HG03558 (cell line): Measurements from ENCODE around the gene SLX4IP.

Source experiments
- ATAC-seq: cut with Tn5 transposase; IDR thresholded peaks from one replicate; pipeline ENCODE4 v1.9.1; 2021; ENCODE audit warnings: moderate number of reproducible peaks; ENCODE audit not compliant: unreplicated experiment; ENCODE audit errors: extremely low read depth

Gene SLX4IP

DNA sequence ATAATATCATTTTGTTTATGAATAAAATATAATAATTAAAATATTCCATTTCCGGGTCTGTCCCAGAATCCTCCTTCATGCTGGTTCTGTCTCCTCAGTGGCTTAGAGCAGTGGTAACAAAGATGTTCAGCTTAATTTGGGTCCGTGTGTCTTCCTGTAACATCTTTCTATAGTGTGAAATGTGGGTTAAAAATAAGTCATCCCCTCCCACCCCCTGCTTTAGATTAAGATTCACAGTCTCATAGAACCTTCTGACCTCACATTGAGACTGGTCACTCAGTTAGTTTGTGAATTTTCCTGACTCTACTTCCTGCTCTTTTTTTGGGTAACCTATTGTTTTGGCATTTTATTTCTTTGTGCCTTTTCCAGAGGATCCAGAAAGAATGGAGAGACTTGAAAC is 55.2 kb downstream of the SLX4IP start:
- no peak for ATAC-seq

DNA sequence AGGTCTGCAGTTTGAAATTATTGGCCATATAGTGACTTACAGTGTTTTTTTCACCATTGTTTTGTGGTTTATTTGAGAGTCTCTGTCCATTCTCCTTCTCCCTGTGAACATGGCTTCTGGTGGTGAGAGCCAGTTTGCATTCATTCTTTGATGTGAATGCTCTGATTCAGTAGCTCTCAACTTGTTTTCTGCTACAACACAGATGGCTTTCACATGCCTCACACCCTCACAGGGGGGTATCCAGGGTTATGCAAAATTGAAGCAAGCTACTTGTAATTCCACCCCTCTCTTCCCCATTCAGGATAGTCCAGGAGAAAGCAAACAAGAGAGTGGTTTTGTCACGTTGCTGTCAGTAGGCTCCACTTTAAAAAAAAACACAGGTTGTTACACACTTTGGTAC is 55.6 kb downstream of the SLX4IP start:
- ATAC-seq, result no peak

DNA sequence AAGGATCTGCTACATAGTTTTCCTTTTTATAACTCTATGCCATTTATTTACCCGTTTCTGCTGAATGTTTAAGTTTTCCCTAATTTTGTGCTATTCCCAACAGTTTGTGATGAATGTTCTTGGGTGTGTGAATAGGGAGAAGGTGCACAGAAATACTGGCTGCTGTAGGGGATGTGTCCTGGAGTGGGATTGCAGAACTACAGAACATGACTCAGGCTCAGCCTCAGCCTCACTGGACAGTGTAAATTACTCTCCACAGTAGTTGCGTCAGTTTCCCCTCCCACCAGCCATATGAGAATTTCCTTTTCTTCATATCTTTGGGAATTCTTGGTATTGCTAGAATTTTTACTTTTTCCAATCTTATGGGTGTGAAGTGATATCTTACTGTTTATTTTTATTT is 57.0 kb downstream of the SLX4IP start:
- ATAC-seq, result no peak

DNA sequence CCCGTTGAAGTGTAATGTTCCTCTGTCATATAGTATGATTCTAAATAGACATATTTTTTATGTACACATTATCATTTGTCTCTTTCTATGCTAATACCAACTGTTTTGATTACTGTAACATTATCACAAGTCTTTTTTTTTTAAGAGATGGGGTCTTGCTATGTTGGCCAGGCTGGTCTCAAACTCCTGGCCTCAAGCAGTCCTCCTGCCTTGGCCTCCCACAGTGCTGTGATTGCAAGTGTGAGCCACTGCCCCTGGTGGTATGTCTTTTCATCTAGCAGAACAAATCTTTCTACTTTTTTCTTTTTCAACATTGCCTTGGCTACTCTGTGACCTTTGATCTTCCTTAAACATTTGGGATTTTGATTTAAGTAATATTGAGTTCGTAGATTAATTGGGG is 57.7 kb downstream of the SLX4IP start:
- ATAC-seq, result no peak

DNA sequence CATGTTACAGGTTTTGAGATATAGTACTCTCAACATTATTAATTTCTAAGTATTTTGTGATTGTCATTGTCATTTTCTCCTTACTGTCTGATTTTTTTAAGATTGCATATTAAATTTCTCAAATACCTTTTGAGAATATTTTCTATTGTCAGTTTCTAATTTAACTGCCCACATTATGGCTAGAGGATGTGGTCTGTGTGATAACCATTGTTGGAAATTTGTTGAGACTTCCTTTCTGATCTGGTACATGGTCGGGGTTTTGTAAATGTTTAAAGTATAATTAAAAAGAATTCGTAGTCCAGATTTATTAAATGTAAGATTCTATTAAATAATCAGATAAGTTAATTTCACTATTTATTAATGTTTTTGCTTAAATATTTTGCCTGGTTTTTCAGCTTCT is 60.1 kb downstream of the SLX4IP start:
- no peak for ATAC-seq

DNA sequence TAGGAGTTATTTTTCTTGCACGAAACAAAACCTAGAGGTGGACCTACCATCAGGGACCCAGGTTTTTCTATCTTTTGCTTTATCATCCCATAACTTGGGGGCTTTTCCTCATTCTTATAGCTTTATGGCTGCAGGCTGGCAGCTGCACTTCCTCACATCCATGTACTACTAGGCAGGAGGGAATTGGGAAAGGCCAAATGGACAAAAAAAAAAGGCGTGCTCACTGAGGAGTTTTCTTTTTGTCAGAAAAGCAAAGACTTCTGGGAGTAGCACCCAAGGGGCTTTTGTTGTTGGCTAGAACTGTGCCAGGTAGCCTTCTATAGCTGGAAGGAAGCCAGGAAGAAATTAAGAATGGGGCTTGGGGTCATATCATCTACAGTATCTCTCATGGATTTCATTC is 61.4 kb downstream of the SLX4IP start:
- no peak for ATAC-seq

DNA sequence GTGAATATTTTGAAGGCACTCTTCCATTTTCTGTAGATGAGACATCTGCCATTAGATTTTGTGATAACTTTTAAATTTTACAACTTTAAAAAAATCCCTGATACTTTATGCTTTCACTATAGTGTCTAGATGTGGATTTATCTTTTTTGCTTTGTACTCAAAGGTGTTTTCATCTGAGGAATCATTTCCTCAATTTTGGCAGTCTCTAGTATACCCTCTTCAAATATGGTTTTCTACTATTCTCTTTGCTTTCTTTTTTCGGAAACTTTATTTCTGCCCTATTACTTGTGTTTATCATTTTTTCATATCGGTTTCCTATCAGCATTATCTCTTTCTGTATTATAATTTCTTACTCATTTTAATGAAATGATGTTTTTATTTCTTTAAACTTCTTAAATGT is 62.2 kb downstream of the SLX4IP start:
- ATAC-seq, result no peak

DNA sequence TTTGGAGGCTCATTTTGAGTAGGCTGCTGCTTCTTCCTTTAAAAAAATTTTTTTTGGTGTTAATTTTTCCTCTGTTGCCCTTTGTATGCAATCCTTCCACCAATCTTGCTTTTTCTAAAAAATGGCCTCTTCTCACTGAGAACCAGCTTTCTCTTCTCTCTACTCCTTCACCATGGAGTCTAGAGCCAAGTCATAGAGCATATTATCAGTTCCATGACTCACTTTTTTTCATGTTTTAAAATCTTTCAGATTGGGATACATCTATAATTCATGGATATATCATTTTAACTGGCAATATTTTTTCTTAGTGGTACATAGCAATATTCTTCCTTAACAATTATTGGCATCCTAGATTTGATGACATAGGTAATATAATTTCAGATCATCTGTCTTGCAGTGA is 62.7 kb downstream of the SLX4IP start:
- ATAC-seq, result no peak

DNA sequence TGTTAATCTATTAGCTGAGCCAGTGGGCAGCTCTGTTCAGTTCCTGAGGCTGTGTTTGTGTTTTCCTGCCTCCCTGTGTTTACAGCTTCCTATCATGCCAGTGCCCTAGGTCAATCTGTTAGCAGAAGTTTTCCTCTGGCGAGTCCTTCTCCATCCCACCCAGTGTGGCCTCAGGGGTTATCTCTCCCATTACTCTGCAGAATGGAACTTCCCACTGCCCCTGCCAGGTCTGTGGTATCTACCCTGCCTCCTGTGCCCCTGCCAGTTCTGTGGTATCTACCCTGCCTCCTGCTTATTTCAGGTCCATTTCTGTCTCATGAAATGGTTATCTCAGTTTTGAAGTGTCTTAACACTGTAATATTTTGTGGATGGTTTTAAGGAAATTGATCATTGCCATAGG is 63.1 kb downstream of the SLX4IP start:
- ATAC-seq, result no peak

DNA sequence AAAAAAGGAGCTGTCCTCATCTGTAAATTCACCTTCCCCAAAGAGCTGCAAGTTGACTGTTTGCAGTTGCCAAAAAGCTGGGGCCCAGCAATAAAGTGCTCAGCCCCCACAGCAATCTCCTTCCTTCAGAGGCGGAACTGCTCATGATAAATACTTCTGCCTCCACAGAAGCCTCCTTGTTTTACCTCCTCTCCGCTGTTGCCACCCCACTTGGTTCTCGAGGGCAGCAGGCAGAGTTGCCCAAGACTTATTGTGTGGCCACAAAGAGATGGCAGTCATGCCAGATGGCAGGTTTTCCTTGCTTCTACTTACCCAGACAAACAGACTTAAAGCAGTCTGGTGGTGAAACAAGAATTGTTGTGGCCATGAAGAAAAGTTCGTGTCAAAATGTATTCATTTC is 66.3 kb downstream of the SLX4IP start:
- no peak for ATAC-seq

DNA sequence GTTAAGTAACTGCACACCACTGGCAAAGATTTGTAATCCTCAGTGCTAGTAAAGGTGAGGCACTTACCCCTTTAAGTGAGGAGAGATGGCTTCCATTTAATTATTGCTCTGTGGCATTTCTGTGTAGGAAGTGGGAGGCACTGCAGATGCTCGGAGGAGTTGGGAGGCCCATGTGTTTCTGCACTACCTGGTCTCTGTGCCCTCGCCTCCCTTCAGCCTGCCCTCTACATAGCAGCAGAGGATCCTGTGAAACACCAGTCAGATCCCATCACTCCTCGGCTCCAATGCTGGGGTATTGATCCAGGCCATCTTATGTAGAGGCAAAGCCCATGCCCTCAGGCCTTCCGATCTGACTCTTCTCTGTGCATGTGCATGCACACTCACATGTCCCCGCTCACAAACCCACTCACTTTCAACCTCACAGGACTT is 67.0 kb downstream of the SLX4IP start:
- ATAC-seq, result no peak

DNA sequence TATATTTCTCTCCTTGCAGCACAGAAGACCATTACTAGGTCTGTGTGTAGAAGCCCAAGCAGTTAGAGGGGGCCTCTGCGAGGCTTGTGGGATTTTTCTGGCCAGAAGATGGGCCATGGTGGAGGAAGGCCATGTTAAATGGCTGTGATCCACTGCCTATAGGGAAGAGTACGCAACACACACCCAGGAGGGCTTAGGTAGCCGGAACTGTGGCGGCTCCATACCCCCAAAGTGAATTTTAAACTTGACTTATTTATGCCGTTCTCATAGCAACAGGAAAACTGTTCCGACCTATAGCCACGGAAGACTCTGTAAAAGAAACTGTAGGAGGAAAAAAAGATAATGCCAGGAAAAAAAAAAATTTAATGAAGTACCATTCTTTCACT is 69.5 kb downstream of the SLX4IP start:
- no peak for ATAC-seq

DNA sequence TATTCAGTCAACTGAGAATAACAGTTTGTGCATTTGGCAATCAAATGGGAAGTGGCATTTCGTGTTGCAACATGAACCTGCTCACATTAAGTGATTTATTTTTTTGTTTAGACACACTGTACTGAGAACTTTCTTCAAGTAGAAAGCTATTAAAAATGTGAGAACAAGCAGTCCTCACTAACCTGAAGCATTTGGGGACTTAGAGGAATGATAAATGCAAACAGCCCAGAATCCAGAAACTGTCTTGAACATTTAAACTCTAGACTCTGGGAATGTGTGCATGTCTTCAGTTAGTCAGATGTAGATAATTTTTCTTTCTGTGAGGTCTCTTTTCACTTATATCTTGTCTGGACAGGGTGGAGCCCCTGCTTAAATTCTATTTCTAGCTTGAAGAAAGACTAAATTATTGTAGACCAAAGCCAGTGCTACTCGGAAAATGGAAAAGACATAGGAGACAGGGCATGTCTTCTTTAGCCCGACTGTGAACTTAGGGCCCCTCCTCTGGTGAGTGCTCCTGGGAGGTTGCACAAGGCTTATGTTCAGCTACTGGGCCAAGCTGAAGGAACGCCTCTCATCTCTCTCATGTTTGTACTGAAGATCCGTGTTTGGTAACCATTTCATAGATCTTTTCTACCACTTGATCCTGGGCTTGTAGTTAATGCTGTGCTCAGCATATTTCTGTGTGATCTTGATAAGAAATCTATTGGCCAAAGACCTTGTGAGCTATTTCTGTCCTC is 70.1 kb downstream of the SLX4IP start:
- ATAC-seq, result no peak

DNA sequence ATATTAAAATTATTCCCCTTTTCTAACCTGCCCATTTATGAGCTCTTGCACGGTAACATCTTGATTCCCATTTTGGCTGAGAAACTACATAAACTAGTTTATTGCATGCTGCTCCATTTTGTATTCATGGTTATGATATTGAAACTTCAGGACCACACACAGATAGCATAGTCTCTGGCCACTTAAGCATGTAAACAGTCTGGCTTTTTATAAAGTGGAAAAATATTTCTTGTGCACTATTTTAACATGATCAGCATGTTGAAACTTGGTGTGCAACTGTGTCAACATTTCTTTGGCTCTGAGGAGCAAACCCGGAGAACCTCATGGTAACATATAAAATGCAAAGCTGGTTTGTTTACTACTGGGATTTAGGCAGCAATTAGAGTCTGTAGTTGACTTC is 70.7 kb downstream of the SLX4IP start:
- no peak for ATAC-seq

DNA sequence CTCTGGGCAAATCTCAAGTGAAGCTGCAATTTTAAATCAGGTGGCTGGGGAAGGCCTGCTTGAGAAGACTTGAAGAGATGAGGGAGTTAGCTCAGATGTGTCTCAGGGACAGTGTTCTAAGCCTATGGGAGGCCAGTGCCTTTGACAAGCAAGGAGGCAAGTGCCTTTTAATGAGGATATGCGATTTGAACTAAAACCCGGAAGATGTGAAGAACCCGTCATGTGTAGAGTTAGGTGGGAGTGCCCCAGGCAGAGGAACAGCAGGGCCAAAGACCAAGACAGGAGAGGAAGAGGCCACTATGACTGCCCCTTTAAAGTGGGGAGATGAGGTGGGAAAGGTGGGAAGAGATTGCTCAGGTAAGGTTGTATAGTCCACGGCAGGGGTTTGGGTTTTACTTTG is 71.9 kb downstream of the SLX4IP start:
- ATAC-seq, result no peak

DNA sequence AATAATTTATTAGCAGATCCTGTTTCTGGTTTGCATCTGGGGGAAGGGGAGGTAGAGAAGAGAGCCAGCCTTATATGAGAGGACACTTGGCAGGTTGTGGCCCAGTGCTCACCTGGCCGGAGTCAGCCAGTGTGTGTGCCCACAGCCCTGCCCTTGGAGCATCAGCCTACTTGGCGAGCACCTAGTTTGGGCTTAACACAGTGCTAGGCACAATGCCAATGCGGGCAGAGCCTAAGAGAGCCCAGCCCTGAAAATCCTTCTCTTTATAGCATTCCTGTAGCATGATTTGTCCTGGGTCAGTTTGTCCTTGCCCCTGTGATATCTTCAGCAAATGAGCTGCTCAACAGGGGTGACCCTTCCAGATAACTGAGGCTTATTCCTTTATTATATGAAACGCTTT is 73.0 kb downstream of the SLX4IP start:
- ATAC-seq, result no peak

DNA sequence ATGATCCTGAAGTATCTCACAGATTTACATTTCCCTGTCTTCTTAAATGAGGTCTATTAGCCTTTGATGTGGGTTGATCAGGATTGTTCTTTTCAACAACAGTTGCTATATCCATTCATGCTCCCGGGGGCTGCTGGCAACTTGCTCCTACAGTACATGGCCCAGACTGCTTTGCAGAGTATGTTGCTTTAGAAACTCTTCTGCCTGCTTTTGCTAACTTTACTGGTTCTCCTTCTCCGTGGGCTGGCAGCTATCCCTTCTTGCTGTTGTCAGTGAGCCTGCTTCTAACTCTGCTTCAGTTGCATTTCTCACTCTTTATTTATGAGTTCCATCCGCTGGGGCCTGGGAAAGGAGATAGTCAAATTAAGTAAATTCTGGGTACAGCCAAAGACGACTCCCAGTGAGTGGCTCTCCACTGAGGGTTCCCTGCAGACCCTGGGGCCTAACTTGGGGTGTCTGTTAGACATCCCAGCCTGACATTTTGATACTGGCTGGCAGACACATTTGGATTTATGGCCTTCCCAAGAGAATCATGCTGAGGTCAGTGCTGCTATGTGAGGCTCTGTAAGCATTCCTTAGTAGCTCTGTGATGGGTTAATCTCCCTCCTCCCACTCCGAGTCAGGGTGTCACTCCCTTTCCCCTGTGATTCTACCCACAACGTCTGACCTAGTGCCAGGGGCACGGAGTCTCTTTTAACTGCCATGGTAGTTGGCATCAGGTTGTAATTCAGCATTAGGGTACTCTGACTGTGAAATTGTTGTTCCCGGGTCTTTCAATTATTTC is 73.6 kb downstream of the SLX4IP start:
- no peak for ATAC-seq

DNA sequence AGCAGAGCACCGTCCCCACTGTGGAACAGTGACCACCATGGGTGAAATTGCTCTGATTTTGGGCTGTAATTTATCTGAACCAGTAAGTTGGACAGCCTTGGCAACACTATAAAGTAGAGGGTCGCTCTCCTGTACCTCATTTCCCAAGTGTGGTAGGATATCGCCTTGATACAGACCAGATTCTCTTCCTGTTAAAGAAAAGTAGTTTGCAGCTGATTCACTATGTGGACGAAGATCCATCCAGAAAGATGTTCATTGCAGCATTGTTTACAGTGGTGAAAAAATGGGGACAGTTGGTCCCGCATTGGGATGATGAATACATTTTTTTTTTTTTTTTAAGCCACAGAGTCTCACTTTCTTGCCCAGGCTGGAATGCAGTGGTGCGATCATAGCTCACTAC is 74.3 kb downstream of the SLX4IP start:
- no peak for ATAC-seq

DNA sequence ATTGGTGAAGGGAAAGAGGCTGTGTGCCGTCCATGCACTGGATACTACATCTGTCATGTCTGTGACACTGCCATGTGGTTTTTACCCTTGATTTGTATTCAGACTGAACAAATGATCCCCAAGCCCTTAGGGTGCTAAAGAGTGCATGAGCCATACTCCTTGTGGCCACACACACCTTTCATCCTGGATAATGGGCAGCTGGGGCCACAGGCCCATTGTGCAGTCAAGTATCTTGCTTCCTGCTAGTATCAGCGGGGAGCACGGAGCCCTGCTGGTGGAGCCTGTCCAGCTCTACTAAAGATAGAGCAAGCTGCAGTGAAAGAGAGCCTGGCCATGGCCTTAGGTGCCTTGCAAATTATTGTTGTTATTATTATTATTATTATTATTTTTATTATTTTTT is 75.1 kb downstream of the SLX4IP start:
- ATAC-seq, result no peak

DNA sequence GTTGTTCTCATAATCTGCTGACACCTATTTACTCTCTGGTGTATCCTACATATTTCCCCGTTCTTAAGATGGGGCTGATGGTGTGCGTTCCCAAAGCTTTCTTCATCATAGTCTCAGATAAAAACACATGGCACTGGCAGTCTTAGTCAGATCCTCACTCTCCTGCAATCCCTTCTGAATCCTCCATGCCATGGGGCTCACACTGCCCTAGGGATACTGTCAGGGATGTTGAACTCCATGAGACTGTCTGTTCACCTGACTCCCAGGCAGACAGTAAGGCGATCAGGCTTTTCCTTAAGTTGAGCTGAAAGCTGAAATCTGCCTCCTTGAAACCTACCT is 76.0 kb downstream of the SLX4IP start:
- ATAC-seq, result no peak

DNA sequence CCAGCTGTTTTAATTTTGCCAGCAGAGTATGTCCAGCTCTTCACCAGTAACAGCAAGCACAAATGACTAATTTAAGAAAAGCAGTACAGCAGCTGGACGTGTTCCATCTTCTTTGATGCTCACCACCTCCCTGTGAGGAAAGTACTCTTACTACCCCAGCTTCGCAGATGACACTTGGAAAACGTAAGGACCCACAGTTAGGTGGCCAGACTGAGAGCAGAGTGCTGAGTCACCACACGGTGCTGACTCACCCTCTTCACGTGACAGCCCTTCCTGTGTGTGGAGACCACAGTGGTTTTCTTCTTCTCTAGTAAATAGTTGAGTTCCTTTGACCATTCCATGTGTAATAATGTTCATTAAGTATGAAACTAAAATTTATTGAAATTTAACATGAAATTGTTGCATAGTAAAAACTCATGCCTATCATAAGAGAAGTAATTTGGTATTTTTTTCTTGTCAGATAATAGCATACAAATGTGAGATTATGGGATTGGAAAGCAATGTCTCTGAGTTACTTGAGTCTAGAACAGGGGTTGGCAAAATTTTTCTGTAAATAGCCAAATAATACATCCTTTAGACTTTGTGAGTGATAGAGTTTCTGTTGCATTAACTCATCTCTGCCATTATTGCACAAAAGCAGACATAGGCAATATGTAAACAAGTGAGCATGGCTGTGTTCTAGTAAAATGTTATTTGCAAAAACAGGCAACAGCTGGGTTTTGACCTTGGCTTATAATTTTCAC is 76.6 kb downstream of the SLX4IP start:
- peak; percentile 96 for ATAC-seq
